HG02571 (cell line): ENCODE results near the gene CTNNAL1.

Source experiments
- ATAC-seq: cut with Tn5 transposase; IDR thresholded peaks from one replicate; pipeline ENCODE4 v1.9.1; 2021; ENCODE audit warnings: mild to moderate bottlenecking, moderate library complexity; ENCODE audit not compliant: unreplicated experiment

CTNNAL1 gene

GRCh38 chr9:109027176-109027575 lies 13.9 kb upstream of the CTNNAL1 start:
- no peak for ATAC-seq

GRCh38 chr9:109026306-109026705 lies 13.0 kb upstream of the CTNNAL1 start:
- ATAC-seq, result no peak

- no peak for ATAC-seq
Observed at GRCh38 chr9:109022873-109023272, 9.6 kb upstream of the CTNNAL1 start.

GRCh38 chr9:109020581-109021511 lies 7.5 kb upstream of the CTNNAL1 start:
- ATAC-seq, result no peak

- ATAC-seq, result no peak
Observed at GRCh38 chr9:109020113-109020512, 6.8 kb upstream of the CTNNAL1 start.

GRCh38 chr9:109019420-109019819 lies 6.1 kb upstream of the CTNNAL1 start:
- ATAC-seq, result no peak

GRCh38 chr9:109017493-109017892 lies 4.2 kb upstream of the CTNNAL1 start:
- no peak for ATAC-seq

- ATAC-seq, result no peak
Observed at GRCh38 chr9:109017061-109017460, 3.8 kb upstream of the CTNNAL1 start.

GRCh38 chr9:109016132-109016531 lies 2.8 kb upstream of the CTNNAL1 start:
- no peak for ATAC-seq

- ATAC-seq, result no peak
Observed at GRCh38 chr9:109014608-109015280, 1.4 kb upstream of the CTNNAL1 start.

GRCh38 chr9:109013679-109014607 lies 644 bp upstream of the CTNNAL1 start:
- ATAC-seq, result no peak

- peak; percentile 26 for ATAC-seq
Observed at GRCh38 chr9:109012009-109012875, 1.1 kb downstream of the CTNNAL1 start.

- ATAC-seq, result no peak
Observed at GRCh38 chr9:109011231-109011671, 2.0 kb downstream of the CTNNAL1 start.

- ATAC-seq, result peak; percentile 41
Observed at GRCh38 chr9:109010746-109011145, 2.6 kb downstream of the CTNNAL1 start.

- ATAC-seq, result no peak
Observed at GRCh38 chr9:109005678-109006077, 7.6 kb downstream of the CTNNAL1 start.

- ATAC-seq, result no peak
Observed at GRCh38 chr9:109003116-109003515, 10.2 kb downstream of the CTNNAL1 start.

GRCh38 chr9:109002141-109002540 lies 11.2 kb downstream of the CTNNAL1 start:
- ATAC-seq, result no peak

- no peak for ATAC-seq
Observed at GRCh38 chr9:109001275-109001676, 12.0 kb downstream of the CTNNAL1 start.

GRCh38 chr9:108997112-108997511 lies 16.2 kb downstream of the CTNNAL1 start:
- no peak for ATAC-seq

GRCh38 chr9:108996643-108997042 lies 16.7 kb downstream of the CTNNAL1 start:
- ATAC-seq, result no peak
